KOPT-K1 (cell line): Measurements from ENCODE around the gene ELP5.

ENCODE experiments used
- H3K27ac ChIP-seq: fragments of 200-600 bp; sonication (generic); 2 replicates; pipeline ENCODE4 v1.5.1; 2016; ENCODE audit warnings: antibody characterized with exemption, mild to moderate bottlenecking, low read depth, low read length; ENCODE audit not compliant: poor library complexity, severe bottlenecking
- H3K36me3 ChIP-seq: fragments of 200-600 bp; sonication (generic); 2 replicates; pipeline ENCODE4 v1.5.1; 2017; ENCODE audit warnings: antibody characterized with exemption, mild to moderate bottlenecking, low read length, moderate library complexity; ENCODE audit not compliant: insufficient read depth
- H3K9me3 ChIP-seq: fragments of 200-600 bp; sonication (generic); 2 replicates; pipeline ENCODE4 v1.5.1; 2017; ENCODE audit warnings: antibody characterized with exemption, low read length, mild to moderate bottlenecking; ENCODE audit not compliant: insufficient read depth, poor library complexity, severe bottlenecking

The ELP5 gene

GRCh38 chr17:7252176-7253043, at the start of gene ELP5:
ELP5 (plus strand) TSS chr17:7252215; CDS start chr17:7252551, 336 bp downstream.
- Histone ChIP-seq H3K36me3 (peaks cover 43% of the 10 kb centered on the region), H3K27ac (peak within 1 kb of the TSS; percentile 98), H3K9me3 (no peaks in the 10 kb centered on the region)

- Histone ChIP-seq H3K27ac (no peak overlapping the region), H3K36me3 (peaks cover 12% of the 10 kb centered on the region), H3K9me3 (no peaks in the 10 kb centered on the region)
These were observed 48.6 kb upstream of the ELP5 start for GRCh38 chr17:7203391-7203790.

GRCh38 chr17:7204336-7204735, 47.7 kb upstream of the ELP5 start:
- peaks cover 12% of the 10 kb centered on the region for H3K36me3 ChIP-seq
- H3K27ac ChIP-seq: peak overlapping the region; percentile 60
- no peaks in the 10 kb centered on the region for H3K9me3 ChIP-seq

- Histone ChIP-seq H3K36me3 (peaks cover 12% of the 10 kb centered on the region), H3K9me3 (no peaks in the 10 kb centered on the region), H3K27ac (peak overlapping the region; percentile 60)
These were observed 47.1 kb upstream of the ELP5 start for GRCh38 chr17:7204828-7205461.

GRCh38 chr17:7205561-7205960, 46.5 kb upstream of the ELP5 start:
- Histone ChIP-seq H3K27ac (peak overlapping the region; percentile 60), H3K9me3 (no peaks in the 10 kb centered on the region), H3K36me3 (peaks cover 12% of the 10 kb centered on the region)

- H3K9me3 ChIP-seq: no peaks in the 10 kb centered on the region
- H3K27ac ChIP-seq: no peak overlapping the region
- peaks cover 12% of the 10 kb centered on the region for H3K36me3 ChIP-seq
These were observed 44.7 kb upstream of the ELP5 start for GRCh38 chr17:7207120-7208001.

- H3K36me3 ChIP-seq: peaks cover 5% of the 10 kb centered on the region; the same call in 1 of the 2 replicates
- H3K9me3 ChIP-seq: no peaks in the 10 kb centered on the region
- H3K27ac ChIP-seq: no peak overlapping the region
These were observed 43.9 kb upstream of the ELP5 start for GRCh38 chr17:7208027-7208571.

GRCh38 chr17:7208754-7209460, 43.1 kb upstream of the ELP5 start:
- Histone ChIP-seq H3K9me3 (no peaks in the 10 kb centered on the region), H3K36me3 (no peaks in the 10 kb centered on the region), H3K27ac (no peak overlapping the region)

- no peaks in the 10 kb centered on the region for H3K9me3 ChIP-seq
- H3K27ac ChIP-seq: no peak overlapping the region
- no peaks in the 10 kb centered on the region for H3K36me3 ChIP-seq
These were observed 40.3 kb upstream of the ELP5 start for GRCh38 chr17:7211491-7212273.

- Histone ChIP-seq H3K36me3 (no peaks in the 10 kb centered on the region), H3K9me3 (no peaks in the 10 kb centered on the region), H3K27ac (peak overlapping the region; percentile 55)
These were observed 38.1 kb upstream of the ELP5 start for GRCh38 chr17:7213895-7214299.

GRCh38 chr17:7214300-7215135, 37.5 kb upstream of the ELP5 start:
- H3K9me3 ChIP-seq: no peaks in the 10 kb centered on the region
- no peaks in the 10 kb centered on the region for H3K36me3 ChIP-seq
- peak overlapping the region; percentile 55 for H3K27ac ChIP-seq

- Histone ChIP-seq H3K27ac (peak overlapping the region; percentile 55), H3K9me3 (no peaks in the 10 kb centered on the region)
These were observed 36.8 kb upstream of the ELP5 start for GRCh38 chr17:7215136-7215638.

GRCh38 chr17:7215652-7216180, 36.3 kb upstream of the ELP5 start:
- peak overlapping the region; percentile 55 for H3K27ac ChIP-seq
- H3K36me3 ChIP-seq: no peaks in the 10 kb centered on the region
- no peaks in the 10 kb centered on the region for H3K9me3 ChIP-seq

More at GRCh38 chr17:7215136-7215638, 36.8 kb upstream of the ELP5 start:
- no peaks in the 10 kb centered on the region for H3K36me3 ChIP-seq
